SK-N-SH (cell line): ENCODE results near the gene SFSWAP. TPM values are rescaled to one million over a fixed set of nuclear protein-coding genes. Genes with fewer than 3 reads are reported as not detected.

ENCODE experiments used
- CTCF ChIA-PET: fragments of 300-600, 350-600 bp; formaldehyde crosslinking; extraction: SDS; loops from one replicate; lab custom pipeline; 2021; lab: Yijun Ruan, JAX
- POLR2A ChIA-PET: fragments of 350-600 bp; sonication (Branson Sonifier 250); formaldehyde crosslinking; extraction: SDS; loops from one replicate; lab custom pipeline; 2020; ENCODE audit warnings: antibody characterized with exemption, inconsistent platforms; lab: Yijun Ruan, JAX
- DNase-seq: peaks from one replicate; pipeline ENCODE4 v3.0.0; 2012
- H2AFZ ChIP-seq: fragments of 200-600 bp; sonication (generic); 2 replicates; pipeline ENCODE4 v1.8.1; 2016; ENCODE audit warnings: antibody characterized with exemption, mild to moderate bottlenecking, low read depth
- H3F3A ChIP-seq: fragments of 200-600 bp; sonication (generic); replicated peaks from 2 replicates; pipeline ENCODE3; 2016; ENCODE audit warnings: antibody characterized with exemption, mild to moderate bottlenecking; ENCODE audit not compliant: insufficient read depth
- H3K27ac ChIP-seq, 2 experiments: fragments of 200-500 bp in 1 of 2; fragments of 200-600 bp in 1 of 2; sonication (Bioruptor generic) in 1 of 2; sonication (generic), shearing (Covaris generic) in 1 of 2; 2 replicates each; pipeline versions ENCODE4 v1.5.1 to v1.6.1; 2014 to 2016; ENCODE audit warnings: low read depth in 2 of 2, inconsistent platforms in 1 of 2, low read length in 1 of 2, mild to moderate bottlenecking in 1 of 2, mixed read lengths in 1 of 2
- H3K27me3 ChIP-seq: fragments of 200-600 bp; sonication (generic), shearing (Covaris generic); 2 replicates; pipeline ENCODE4 v1.6.1; 2016; ENCODE audit warnings: mixed run types; ENCODE audit not compliant: insufficient read depth
- H3K36me3 ChIP-seq, 2 experiments: fragments of 200-500 bp in 1 of 2; fragments of 200-600 bp in 1 of 2; sonication (Bioruptor generic) in 1 of 2; sonication (generic) in 1 of 2; replicated peaks in 1 of 2; 2 replicates each; pipeline versions ENCODE3 to v1.5.1; 2014 to 2016; ENCODE audit warnings: low read length in 1 of 2, mild to moderate bottlenecking in 1 of 2; ENCODE audit not compliant: insufficient read depth in 2 of 2, control insufficient read depth in 1 of 2
- H3K4me1 ChIP-seq, 2 experiments: fragments of 200-500 bp in 1 of 2; fragments of 200-600 bp in 1 of 2; sonication (Bioruptor generic) in 1 of 2; sonication (generic), shearing (Covaris generic) in 1 of 2; 2 replicates each; pipeline versions ENCODE4 v1.5.1 to v1.6.1; 2014 to 2016; ENCODE audit warnings: low read depth in 1 of 2, low read length in 1 of 2, mixed run types in 1 of 2; ENCODE audit not compliant: insufficient read depth in 2 of 2, control insufficient read depth in 1 of 2
- H3K4me2 ChIP-seq: fragments of 200-600 bp; sonication (generic), shearing (Covaris generic); 2 replicates; pipeline ENCODE4 v1.6.1; 2017; ENCODE audit warnings: mixed run types
- H3K4me3 ChIP-seq, 2 experiments: fragments of 200-500 bp in 1 of 2; fragments of 200-600 bp in 1 of 2; sonication (Bioruptor generic) in 1 of 2; sonication (generic), shearing (Covaris generic) in 1 of 2; 2 replicates each; pipeline versions ENCODE4 v1.5.1 to v1.8.1; 2014 to 2016; ENCODE audit warnings: low read depth in 2 of 2, inconsistent platforms in 1 of 2, low read length in 1 of 2, mild to moderate bottlenecking in 1 of 2, mixed read lengths in 1 of 2, moderate library complexity in 1 of 2
- H3K79me2 ChIP-seq: fragments of 200-600 bp; sonication (generic); 2 replicates; pipeline ENCODE4 v1.8.1; 2017; ENCODE audit warnings: mild to moderate bottlenecking; ENCODE audit not compliant: insufficient read depth
- H3K9ac ChIP-seq: fragments of 200-600 bp; sonication (generic); 2 replicates; pipeline ENCODE4 v1.6.1; 2017; ENCODE audit warnings: mixed run types
- H3K9me2 ChIP-seq: fragments of 200-600 bp; sonication (generic); 2 replicates; pipeline ENCODE4 v1.6.1; 2017; ENCODE audit warnings: mixed run types
- H3K9me3 ChIP-seq: fragments of 200-600 bp; sonication (generic); 2 replicates; pipeline ENCODE4 v1.6.1; 2017; ENCODE audit warnings: mixed run types, mild to moderate bottlenecking, moderate library complexity
- H4K20me1 ChIP-seq: fragments of 200-600 bp; sonication (generic); 2 replicates; pipeline ENCODE4 v1.6.1; 2017; ENCODE audit warnings: mild to moderate bottlenecking, mixed run types; ENCODE audit not compliant: insufficient read depth
- CHD2 ChIP-seq: fragments of 150-350 bp; IDR thresholded peaks from 2 replicates; pipeline ENCODE4 v1.6.1; 2018; ENCODE audit warnings: low read length; ENCODE audit not compliant: partially characterized antibody
- EZH2phosphoT487 ChIP-seq: fragments of 200-600 bp; sonication (generic); IDR thresholded peaks from 2 replicates; pipeline ENCODE4 v1.6.1; 2017; ENCODE audit warnings: low read depth, mixed run types, mild to moderate bottlenecking, antibody characterized with exemption, moderate library complexity, borderline replicate concordance
- FOSL2 ChIP-seq: IDR thresholded peaks from 2 replicates; pipeline ENCODE4 v1.4.0; 2012; ENCODE audit warnings: low read depth, mild to moderate bottlenecking, moderate library complexity, borderline replicate concordance
- GATA2 ChIP-seq: sonication (generic); formaldehyde crosslinking; IDR thresholded peaks from 2 replicates; pipeline ENCODE4 v1.5.0; 2020; ENCODE audit warnings: mild to moderate bottlenecking, missing genetic modification reagents
- MEF2A ChIP-seq: IDR thresholded peaks from 2 replicates; pipeline ENCODE4 v1.4.0; 2012; ENCODE audit warnings: low read depth, borderline replicate concordance
- MXI1 ChIP-seq: IDR thresholded peaks from 2 replicates; pipeline ENCODE4 v1.6.1; 2012; ENCODE audit warnings: mild to moderate bottlenecking, low read depth, low read length, improper control_type of control experiment
- NFIC ChIP-seq: IDR thresholded peaks from 2 replicates; pipeline ENCODE4 v1.4.0; 2012; ENCODE audit warnings: borderline replicate concordance
- RFX5 ChIP-seq: IDR thresholded peaks from 2 replicates; pipeline ENCODE4 v1.6.1; 2012; ENCODE audit warnings: mild to moderate bottlenecking, improper control_type of control experiment, low read length
- SIN3A ChIP-seq: IDR thresholded peaks from 2 replicates; pipeline ENCODE4 v1.6.1; 2012; ENCODE audit warnings: low read depth, mild to moderate bottlenecking, low read length, moderate library complexity, borderline replicate concordance
- TAF1 ChIP-seq: IDR thresholded peaks from 2 replicates; pipeline ENCODE4 v1.6.1; 2012; ENCODE audit warnings: low read depth, mild to moderate bottlenecking, low read length, moderate library complexity, borderline replicate concordance
- TEAD4 ChIP-seq: IDR thresholded peaks from 2 replicates; pipeline ENCODE4 v1.4.0; 2012; ENCODE audit warnings: mild to moderate bottlenecking, borderline replicate concordance; ENCODE audit not compliant: insufficient read depth
- YY1 ChIP-seq: IDR thresholded peaks from 2 replicates; pipeline ENCODE4 v1.4.0; 2012; ENCODE audit warnings: low read depth, mild to moderate bottlenecking
- ZBTB33 ChIP-seq: IDR thresholded peaks from 2 replicates; pipeline ENCODE4 v1.4.0; 2012; ENCODE audit warnings: low read depth, borderline replicate concordance
- WGBS: methylation state at CpG from one replicate; pipeline ENCODE4 v1.1.6; 2017; ENCODE audit warnings: low lambda C conversion rate; 5-methylcytosine and 5-hydroxymethylcytosine counted together
- polyA plus RNA-seq, 3 experiments: library from polyadenylated mRNA; depleted of rRNA; stranded (reverse); fragments of >200 nt; gene quantifications; 2 replicates each; pipeline ENCODE4 v1.2.3, GENCODE V29; 2012
- TF ChIP-seq, protein P1 (sequence below): fragments of 200-600 bp; sonication (generic); IDR thresholded peaks from 2 replicates; pipeline ENCODE4 v1.6.1; 2017; ENCODE audit warnings: antibody characterized with exemption, mild to moderate bottlenecking, moderate library complexity

The SFSWAP gene
- polyA plus RNA-seq, 1 of the 3 experiments (the other 2 are of a cell fraction), result 27.9 TPM

GRCh38 chr12:131800594-131801135, 89.8 kb downstream of the SFSWAP start:
- Histone ChIP-seq H3K9me3 (no peaks in the 10 kb centered on the region), H2AFZ (no peak overlapping the region), H3K9me2 (no peaks in the 10 kb centered on the region), H3K27ac (no peak overlapping the region), H3K4me3 (no peak overlapping the region), H4K20me1 (no peaks in the 10 kb centered on the region), H3K27me3 (no peaks in the 10 kb centered on the region), H3K4me2 (no peak overlapping the region), H3K36me3 (peaks cover 0 to 25% of the 10 kb centered on the region in 2 experiments), H3F3A (no peaks in the 10 kb centered on the region), H3K79me2 (no peaks in the 10 kb centered on the region), H3K9ac (no peak overlapping the region), H3K4me1 (peaks cover 0 to 3% of the 10 kb centered on the region in 2 experiments; a peak in 1 of 4 replicates)
- TF ChIP-seq SIN3A, result no peak
- no peak for TF ChIP-seq TAF1
- TF ChIP-seq GATA2, result no peak
- no peak for TF ChIP-seq ZBTB33
- no peak for TF ChIP-seq MXI1
- TF ChIP-seq MEF2A, result no peak
- TF ChIP-seq EZH2phosphoT487, result no peak
- no peak for TF ChIP-seq NFIC
- TF ChIP-seq, protein P1, sequence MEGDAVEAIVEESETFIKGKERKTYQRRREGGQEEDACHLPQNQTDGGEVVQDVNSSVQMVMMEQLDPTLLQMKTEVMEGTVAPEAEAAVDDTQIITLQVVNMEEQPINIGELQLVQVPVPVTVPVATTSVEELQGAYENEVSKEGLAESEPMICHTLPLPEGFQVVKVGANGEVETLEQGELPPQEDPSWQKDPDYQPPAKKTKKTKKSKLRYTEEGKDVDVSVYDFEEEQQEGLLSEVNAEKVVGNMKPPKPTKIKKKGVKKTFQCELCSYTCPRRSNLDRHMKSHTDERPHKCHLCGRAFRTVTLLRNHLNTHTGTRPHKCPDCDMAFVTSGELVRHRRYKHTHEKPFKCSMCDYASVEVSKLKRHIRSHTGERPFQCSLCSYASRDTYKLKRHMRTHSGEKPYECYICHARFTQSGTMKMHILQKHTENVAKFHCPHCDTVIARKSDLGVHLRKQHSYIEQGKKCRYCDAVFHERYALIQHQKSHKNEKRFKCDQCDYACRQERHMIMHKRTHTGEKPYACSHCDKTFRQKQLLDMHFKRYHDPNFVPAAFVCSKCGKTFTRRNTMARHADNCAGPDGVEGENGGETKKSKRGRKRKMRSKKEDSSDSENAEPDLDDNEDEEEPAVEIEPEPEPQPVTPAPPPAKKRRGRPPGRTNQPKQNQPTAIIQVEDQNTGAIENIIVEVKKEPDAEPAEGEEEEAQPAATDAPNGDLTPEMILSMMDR, result no peak
- no peak for TF ChIP-seq YY1
- TF ChIP-seq TEAD4, result no peak
- no peak for TF ChIP-seq CHD2
- TF ChIP-seq FOSL2, result no peak
- no peak for TF ChIP-seq RFX5
- POLR2A ChIA-PET, result no interaction called here
- CTCF ChIA-PET, result no interaction called here
- WGBS, result 97% methylated on average over 17 of the region's 20 CpGs
- no peak for DNase-seq
